Neural progenitor cell (in vitro differentiated cells): ENCODE results near the gene MNT.

Source experiments
- EZH2 ChIP-seq: fragments of 200-600 bp; sonication (generic); IDR thresholded peaks from 2 replicates; pipeline ENCODE4 v1.6.1; 2017; ENCODE audit warnings: antibody characterized with exemption, mild to moderate bottlenecking, moderate library complexity
- TF ChIP-seq, protein P1 (sequence below): fragments of 200-600 bp; sonication (generic); IDR thresholded peaks from 2 replicates; pipeline ENCODE4 v1.5.1; 2017; ENCODE audit warnings: antibody characterized with exemption, mild to moderate bottlenecking

- TF ChIP-seq, protein P1, sequence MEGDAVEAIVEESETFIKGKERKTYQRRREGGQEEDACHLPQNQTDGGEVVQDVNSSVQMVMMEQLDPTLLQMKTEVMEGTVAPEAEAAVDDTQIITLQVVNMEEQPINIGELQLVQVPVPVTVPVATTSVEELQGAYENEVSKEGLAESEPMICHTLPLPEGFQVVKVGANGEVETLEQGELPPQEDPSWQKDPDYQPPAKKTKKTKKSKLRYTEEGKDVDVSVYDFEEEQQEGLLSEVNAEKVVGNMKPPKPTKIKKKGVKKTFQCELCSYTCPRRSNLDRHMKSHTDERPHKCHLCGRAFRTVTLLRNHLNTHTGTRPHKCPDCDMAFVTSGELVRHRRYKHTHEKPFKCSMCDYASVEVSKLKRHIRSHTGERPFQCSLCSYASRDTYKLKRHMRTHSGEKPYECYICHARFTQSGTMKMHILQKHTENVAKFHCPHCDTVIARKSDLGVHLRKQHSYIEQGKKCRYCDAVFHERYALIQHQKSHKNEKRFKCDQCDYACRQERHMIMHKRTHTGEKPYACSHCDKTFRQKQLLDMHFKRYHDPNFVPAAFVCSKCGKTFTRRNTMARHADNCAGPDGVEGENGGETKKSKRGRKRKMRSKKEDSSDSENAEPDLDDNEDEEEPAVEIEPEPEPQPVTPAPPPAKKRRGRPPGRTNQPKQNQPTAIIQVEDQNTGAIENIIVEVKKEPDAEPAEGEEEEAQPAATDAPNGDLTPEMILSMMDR: no peak
- no peak for TF ChIP-seq EZH2
Measured at GRCh38 chr17:2392252-2393173, 8.3 kb downstream of the MNT start.
